GM18907 (cell line): ENCODE data around the gene COA6.

ENCODE experiments used
- ATAC-seq: cut with Tn5 transposase; IDR thresholded peaks from one replicate; pipeline ENCODE4 v1.9.1; 2021; ENCODE audit warnings: mild to moderate bottlenecking, moderate library complexity; ENCODE audit not compliant: unreplicated experiment

Gene COA6, protein sequence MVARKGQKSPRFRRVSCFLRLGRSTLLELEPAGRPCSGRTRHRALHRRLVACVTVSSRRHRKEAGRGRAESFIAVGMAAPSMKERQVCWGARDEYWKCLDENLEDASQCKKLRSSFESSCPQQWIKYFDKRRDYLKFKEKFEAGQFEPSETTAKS

GRCh38 chr1:234373064-234373958 lies at the start of gene COA6:
TSS of gene COA6 (plus strand) at chr1:234373456. CDS start at chr1:234373467, 11 bp downstream.
- ATAC-seq: peak; percentile 95

DNA sequence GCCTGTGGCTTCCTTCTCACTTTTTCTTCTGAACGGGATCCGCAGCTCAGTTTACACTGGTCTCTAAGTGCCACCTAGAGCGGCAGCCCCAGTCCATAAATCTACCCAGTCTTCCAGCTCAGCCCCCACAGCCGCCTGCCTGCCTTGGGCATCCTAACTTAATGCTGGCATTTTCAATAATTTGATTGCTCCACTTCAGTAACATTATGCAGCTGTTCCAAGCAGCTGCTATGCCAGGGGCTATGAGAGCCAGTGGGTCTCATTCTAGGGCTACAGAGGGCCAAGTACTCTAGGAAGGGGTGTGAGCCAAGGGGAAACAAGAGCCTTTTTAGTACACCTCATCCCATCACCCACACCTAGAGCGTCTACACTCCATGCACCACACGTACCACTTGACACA lies 48.4 kb upstream of the COA6 start:
- ATAC-seq: no peak

GRCh38 chr1:234325878-234326496 lies 47.3 kb upstream of the COA6 start:
- ATAC-seq: peak; percentile 27

- ATAC-seq: peak; percentile 81
Observed at GRCh38 chr1:234326497-234327366, 46.5 kb upstream of the COA6 start.

DNA sequence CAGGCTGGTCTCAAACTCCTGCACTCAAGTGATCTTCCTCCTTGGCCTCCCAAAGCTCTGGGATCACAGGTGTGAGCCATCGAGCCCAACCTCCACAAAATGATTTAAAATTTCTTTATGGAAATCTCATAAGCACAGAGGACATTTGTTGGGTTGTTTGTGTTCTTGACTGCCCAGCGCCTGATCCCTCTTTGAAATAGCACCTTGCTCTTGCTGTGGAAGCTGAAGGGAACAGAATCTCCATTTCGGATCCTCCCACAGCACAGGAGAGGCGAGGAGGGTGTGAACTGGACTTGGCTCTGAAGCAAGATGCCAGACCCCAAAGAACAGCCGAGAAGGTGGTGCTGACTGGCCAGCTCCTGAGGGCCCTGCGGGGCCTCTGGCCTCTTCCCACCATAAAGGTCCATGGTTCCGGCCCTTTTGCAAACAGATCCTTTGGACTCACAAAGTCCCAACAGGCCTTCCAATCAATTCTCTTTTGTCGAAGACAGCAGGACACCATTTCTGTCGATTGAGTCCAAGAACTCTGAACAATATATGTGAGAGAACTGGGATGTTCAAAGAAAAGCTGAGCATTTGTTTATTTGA lies 45.6 kb upstream of the COA6 start:
- no peak for ATAC-seq

GRCh38 chr1:234330843-234331215 lies 42.4 kb upstream of the COA6 start:
- ATAC-seq: no peak

GRCh38 chr1:234331507-234331906 lies 41.7 kb upstream of the COA6 start:
- no peak for ATAC-seq

DNA sequence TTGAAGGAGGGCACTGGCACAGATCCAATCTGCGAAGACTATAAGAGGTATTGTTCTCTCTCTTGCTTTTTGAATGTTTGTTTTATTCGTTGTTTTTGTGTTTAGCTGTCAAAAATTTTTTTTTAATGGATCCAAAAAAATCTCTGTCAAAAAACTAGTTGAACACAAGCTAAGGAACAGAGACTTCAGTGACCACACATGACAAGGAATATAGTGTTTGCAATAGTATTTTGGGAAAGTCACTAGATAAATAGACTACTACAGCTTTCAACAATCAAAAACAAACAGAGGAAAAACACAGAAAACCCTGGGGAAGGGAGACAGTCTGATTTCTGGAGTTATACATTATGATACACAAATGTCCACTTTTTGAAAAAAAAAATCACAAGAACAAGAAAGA lies 36.9 kb upstream of the COA6 start:
- ATAC-seq: no peak

GRCh38 chr1:234337233-234337632 lies 36.0 kb upstream of the COA6 start:
- ATAC-seq: no peak

- ATAC-seq: no peak
Observed at GRCh38 chr1:234340528-234340927, 32.7 kb upstream of the COA6 start.

DNA sequence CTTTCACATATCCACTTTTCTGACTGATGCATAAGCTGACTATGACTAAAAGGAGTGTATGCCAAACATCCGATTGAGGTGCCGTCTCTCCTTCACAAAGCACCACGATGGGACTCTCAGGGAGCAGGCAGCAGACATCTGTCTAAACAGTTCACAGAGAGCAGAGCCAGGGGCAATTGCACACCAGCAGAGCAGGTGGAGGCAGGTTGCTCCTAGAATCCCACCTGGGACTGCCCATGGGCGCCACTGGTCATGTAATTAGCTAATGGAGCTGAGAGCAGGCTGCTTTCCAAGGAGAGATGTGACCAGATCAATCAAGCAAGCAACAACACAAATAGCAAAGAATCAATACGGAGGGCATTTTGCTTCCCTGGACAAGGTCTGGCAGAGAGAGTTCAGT lies 30.5 kb upstream of the COA6 start:
- ATAC-seq: no peak

DNA sequence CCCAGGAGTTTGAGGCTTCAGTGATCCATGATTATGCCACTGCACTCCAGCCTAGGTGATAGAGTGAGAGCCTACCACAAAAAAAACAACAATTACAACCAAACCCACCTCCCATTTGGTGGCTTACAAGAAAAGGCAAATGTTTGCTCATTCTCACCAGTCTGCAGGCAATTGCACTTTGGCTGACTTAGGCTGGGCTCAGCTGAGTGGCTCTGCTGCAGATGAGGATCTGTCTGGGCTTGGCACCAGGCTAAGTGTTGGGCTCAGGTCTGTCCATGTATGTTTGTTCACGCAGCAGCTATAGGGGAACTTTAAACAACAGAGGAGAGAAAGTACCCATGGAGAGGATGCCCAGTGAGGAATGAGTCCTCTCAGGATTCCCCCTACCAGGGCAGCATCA lies 28.0 kb upstream of the COA6 start:
- ATAC-seq: no peak

- ATAC-seq: no peak
Observed at GRCh38 chr1:234348964-234349363, 24.3 kb upstream of the COA6 start.

DNA sequence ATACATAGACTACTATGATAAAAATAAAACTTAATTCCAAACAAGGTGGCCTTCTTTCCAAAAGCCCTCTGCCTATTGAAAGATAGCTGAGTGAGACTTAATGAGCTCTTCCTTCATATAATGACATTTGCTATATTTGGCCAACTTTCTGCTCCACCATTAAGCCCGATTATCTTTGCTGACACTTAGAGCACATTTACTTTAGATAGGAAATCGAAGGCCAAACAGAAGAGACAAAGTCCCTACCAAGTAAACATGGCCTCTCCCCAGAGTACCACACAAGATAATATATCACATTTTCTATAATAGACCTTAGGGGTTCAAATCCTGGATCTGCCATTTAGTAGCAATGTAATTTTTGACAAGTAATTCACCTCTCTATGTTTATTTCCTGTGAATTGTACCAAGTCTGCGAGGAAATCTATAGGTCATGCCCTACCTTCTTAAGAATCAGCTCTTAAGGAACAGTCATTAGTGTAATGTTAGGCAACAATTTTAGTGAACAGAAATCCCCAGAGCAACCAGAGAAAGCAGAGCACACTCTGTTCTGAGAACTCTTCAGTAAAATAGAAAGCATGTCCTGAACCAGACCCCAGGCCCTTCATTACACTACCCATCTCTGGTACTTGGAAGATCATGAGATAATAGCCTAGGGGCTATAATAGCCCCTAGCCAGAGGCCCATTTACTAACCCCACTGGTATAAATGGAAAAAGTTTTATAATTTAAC lies 17.3 kb upstream of the COA6 start:
- peak; percentile 28 for ATAC-seq

- ATAC-seq: peak; percentile 68
Observed at GRCh38 chr1:234356615-234357269, 16.5 kb upstream of the COA6 start.

DNA sequence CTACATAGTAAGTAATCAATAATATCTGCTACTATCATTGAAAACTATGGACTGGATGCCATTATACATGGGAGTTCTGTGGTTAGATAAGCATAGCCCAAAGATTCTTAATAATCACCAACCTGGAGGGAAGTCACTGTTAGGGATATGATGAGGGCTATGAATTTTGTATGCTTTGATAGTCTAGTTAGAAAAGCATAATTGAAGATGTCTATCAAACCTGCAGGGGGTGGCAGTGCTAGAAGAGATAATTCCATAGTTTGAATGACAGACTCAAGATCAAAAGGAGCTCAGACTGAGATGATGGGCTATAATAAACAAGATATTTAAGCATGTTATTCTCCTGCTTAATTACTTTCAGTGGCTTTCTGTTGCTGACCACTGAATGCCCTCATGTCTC lies 15.4 kb upstream of the COA6 start:
- ATAC-seq: no peak

DNA sequence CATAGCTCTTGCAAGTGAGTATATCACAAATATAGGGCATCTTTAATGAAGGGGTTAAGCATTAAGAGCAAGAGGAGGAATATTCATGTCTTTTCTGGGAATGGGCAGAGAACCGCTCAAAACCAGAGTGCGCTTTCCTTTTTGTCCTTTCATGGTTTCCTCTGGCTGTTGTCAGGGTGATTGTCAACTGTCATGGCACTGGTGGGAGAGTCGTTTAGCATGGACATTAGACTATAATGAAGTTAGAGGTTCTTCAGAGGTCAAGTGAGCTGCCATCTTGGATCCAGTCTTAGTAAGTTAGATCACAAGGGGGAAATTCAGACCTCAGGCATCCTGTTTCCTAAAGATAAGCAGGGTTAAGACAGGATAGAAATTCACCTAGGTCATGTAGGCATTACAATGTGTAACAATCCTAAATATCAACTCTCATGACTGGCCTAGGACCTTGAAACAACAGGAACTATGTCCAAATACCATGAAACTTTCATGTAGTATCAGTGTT lies 12.1 kb upstream of the COA6 start:
- ATAC-seq: no peak

DNA sequence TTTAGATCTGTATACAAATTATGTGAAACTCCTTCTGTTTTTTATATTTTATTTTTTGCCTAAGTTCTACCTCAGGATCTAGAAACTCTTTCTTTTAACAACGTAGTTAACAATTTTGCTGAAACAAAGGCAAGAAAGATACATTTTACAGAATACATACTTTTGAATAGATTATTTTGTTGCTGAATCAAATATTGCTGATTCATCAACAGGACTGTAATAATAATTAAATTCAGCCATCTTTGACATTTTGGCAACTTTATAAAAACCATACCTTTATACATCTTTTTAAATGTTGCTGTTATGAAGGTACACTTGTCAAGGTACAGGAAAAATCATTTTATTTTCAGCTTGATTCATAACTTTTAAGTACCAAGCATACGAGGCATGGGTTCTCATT lies 10.7 kb upstream of the COA6 start:
- ATAC-seq: no peak

DNA sequence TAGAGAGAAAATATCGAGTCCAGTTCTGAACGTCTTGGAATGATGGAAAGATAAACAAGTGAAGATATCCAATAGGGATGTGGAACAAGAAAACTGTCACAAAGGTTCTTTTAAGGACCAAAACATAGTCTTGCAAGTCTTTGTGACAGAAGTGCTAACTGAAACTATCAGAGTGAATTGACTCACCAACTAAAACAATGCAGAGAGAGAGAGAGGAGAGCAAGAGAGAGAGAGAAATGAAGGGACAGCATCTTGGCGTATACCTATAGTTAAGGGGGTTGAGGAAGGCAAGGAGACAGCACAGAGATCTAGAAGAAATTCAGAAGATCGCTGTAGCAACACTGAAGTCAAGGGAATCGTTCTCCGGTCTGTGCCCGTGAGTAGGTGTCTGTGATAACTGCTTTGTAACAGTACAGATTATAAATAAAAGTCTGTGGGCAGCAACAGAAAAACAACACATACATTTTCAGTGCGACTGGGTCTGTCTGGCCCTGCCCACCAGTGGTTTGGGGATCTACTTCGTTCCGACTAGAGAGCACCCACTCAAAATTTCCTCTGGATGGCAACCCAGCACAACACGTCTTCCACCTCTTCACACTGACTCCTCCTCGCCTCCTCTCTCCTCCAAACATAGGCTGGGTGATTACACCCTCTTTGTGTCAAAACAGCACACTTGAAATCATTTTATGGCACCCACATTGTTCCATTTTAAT lies 4.8 kb upstream of the COA6 start:
- ATAC-seq: no peak
